ENCODE results near the gene ST3GAL5.
A peak's percentile ranks its signal among the peaks of the same experiment; 100 is the strongest.

- TF ChIP-seq CTCF (IDR thresholded peaks at IDR 0.05) (peak; percentile 94 to 98 (median 97)), POLR2AphosphoS5 (IDR thresholded peaks at IDR 0.05) (peak; percentile 63), POLR2A (IDR thresholded peaks at IDR 0.05) (no peak)
Observed at GRCh38 chr2:85813982-85814801, 74.6 kb downstream of the ST3GAL5 start.

All from prostate gland (tissue), 2 donors.